KMS-11 (cell line): ENCODE results near the gene MID1.

Experiments
- H2AFZ ChIP-seq: fragments of 200-600 bp; sonication (generic); 2 replicates; pipeline ENCODE4 v1.6.1; 2016; ENCODE audit warnings: antibody characterized with exemption, mixed run types, low read depth
- H3K27ac ChIP-seq: fragments of 200-600 bp; sonication (generic); 2 replicates; pipeline ENCODE4 v1.6.1; 2016; ENCODE audit warnings: mild to moderate bottlenecking, mixed run types
- H3K27me3 ChIP-seq: fragments of 200-600 bp; sonication (generic); 2 replicates; pipeline ENCODE4 v1.6.1; 2017; ENCODE audit warnings: mild to moderate bottlenecking, low read depth, mixed run types, moderate library complexity; ENCODE audit not compliant: insufficient read depth
- H3K36me3 ChIP-seq: fragments of 200-600 bp; sonication (generic); 2 replicates; pipeline ENCODE4 v1.6.1; 2017; ENCODE audit warnings: mild to moderate bottlenecking, mixed run types; ENCODE audit not compliant: insufficient read depth
- H3K4me1 ChIP-seq: fragments of 200-600 bp; sonication (generic); 2 replicates; pipeline ENCODE4 v1.6.1; 2016; ENCODE audit warnings: mild to moderate bottlenecking, low read depth, mixed run types; ENCODE audit not compliant: poor library complexity, severe bottlenecking
- H3K4me2 ChIP-seq: fragments of 200-600 bp; sonication (generic); 2 replicates; pipeline ENCODE4 v1.7.0; 2016; ENCODE audit warnings: mild to moderate bottlenecking, mixed run types
- H3K4me3 ChIP-seq: fragments of 200-600 bp; sonication (generic); IDR thresholded peaks from 2 replicates; pipeline ENCODE4 v1.6.1; 2017; ENCODE audit warnings: low read depth, low read length, mixed read lengths; ENCODE audit not compliant: insufficient read depth
- H3K79me2 ChIP-seq: fragments of 200-600 bp; sonication (generic); 2 replicates; pipeline ENCODE4 v1.6.1; 2016; ENCODE audit warnings: low read depth, mixed run types; ENCODE audit not compliant: insufficient read depth
- H3K9ac ChIP-seq: fragments of 200-600 bp; sonication (generic); 2 replicates; pipeline ENCODE4 v1.6.1; 2016; ENCODE audit warnings: mild to moderate bottlenecking, mixed run types
- H4K20me1 ChIP-seq: fragments of 200-600 bp; sonication (generic); 2 replicates; pipeline ENCODE4 v1.6.1; 2016; ENCODE audit warnings: mild to moderate bottlenecking, mixed run types; ENCODE audit not compliant: insufficient read depth
- CTCF ChIP-seq: fragments of 200-600 bp; sonication (generic); conservative IDR thresholded peaks from 2 replicates; pipeline ENCODE4 v1.6.1; 2017; ENCODE audit warnings: low read depth, mild to moderate bottlenecking, antibody characterized with exemption, low read length, moderate library complexity, mixed read lengths

The MID1 gene

DNA sequence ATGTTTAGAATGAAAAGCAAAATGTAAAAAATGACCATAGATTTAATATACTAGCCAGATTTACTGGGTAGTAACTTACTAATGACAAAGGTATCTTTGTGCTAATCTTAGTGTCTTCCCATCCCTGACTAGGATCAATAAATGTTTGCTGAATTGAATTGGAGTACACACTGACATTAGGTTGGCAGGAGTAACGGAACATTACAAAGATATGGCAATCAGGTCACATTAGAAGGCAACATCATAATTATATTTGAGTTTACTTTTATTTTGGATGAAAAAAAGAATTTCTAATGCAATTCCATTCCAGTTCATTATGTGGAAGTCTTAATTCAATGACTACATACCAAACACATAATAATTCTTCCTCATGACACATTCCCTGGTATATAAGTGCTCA is 77.8 kb downstream of the MID1 start:
- Histone ChIP-seq H3K4me1 (no peaks in the 10 kb centered on the region), H4K20me1 (no peaks in the 10 kb centered on the region), H2AFZ (no peak overlapping the region), H3K36me3 (no peaks in the 10 kb centered on the region), H3K27ac (no peak overlapping the region), H3K4me3 (no peak overlapping the region), H3K27me3 (no peaks in the 10 kb centered on the region), H3K79me2 (no peaks in the 10 kb centered on the region), H3K9ac (no peak overlapping the region), H3K4me2 (no peak overlapping the region)
- TF ChIP-seq CTCF: no peak

DNA sequence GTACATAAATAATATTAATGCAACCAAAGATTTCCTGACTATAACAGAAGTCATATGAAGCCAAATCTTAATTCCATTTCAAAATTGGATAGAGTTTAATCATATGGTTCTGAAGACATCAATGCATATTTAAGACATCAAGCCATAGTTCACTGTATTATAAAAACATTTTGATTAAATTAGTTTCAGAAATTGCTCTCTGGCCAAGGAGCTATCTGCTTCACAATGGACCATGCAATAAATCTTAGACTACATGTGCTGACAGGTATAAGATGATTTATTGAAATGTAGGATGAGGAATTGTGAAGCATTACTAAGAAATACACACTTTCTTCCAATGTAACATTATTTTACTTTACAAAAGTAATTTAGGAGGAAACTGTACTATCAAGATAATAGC is 81.6 kb downstream of the MID1 start:
- H3K27ac ChIP-seq: no peak overlapping the region
- no peak overlapping the region for H3K4me2 ChIP-seq
- no peak for TF ChIP-seq CTCF
- H3K4me3 ChIP-seq: no peak overlapping the region
- no peaks in the 10 kb centered on the region for H4K20me1 ChIP-seq
- no peaks in the 10 kb centered on the region for H3K27me3 ChIP-seq
- H2AFZ ChIP-seq: no peak overlapping the region
- H3K4me1 ChIP-seq: no peaks in the 10 kb centered on the region
- H3K79me2 ChIP-seq: no peaks in the 10 kb centered on the region
- no peak overlapping the region for H3K9ac ChIP-seq
- no peaks in the 10 kb centered on the region for H3K36me3 ChIP-seq

DNA sequence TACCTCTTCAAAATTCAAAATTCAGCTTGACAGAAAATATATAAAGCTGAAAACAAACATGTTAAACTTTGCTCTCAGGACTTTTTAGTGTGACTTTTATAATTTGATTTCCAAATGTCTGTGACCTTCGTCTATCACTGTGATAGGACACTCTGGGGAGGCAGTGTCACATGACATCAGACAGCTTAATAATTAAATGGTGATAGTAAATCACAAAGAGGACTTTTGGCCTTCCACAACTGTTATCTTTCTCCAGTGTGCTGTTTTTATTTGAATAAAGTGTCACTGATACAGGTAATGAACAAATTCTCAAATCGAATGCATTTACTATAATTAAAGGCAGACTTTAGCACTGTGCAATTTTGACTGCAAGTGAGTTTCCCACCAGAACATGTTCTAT is 83.1 kb downstream of the MID1 start:
- Histone ChIP-seq H3K9ac (no peak overlapping the region), H3K79me2 (no peaks in the 10 kb centered on the region), H2AFZ (no peak overlapping the region), H3K4me1 (no peaks in the 10 kb centered on the region), H3K4me3 (no peak overlapping the region), H3K4me2 (no peak overlapping the region), H3K36me3 (no peaks in the 10 kb centered on the region), H3K27ac (no peak overlapping the region), H3K27me3 (no peaks in the 10 kb centered on the region), H4K20me1 (no peaks in the 10 kb centered on the region)
- TF ChIP-seq CTCF: no peak

DNA sequence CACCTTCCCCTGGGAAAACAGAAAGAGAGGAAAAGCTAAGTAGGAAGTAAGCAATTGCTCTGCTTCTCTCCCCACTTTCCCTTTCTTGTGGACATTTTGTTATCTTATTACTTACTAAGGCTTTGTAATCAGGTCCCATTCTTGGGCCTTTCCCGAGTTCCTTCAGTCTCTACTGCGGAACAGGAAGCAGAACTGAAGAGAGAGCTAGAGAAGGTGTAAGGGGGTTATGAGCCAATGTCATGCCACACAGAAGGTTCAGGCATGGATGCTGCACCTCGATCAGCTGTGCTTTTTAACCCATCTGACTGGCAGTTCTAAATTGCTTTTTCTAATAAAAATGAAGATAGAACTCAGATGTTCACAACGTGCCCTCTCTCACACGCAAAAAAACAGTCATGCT is 83.6 kb downstream of the MID1 start:
- H4K20me1 ChIP-seq: no peaks in the 10 kb centered on the region
- no peaks in the 10 kb centered on the region for H3K27me3 ChIP-seq
- no peak overlapping the region for H3K27ac ChIP-seq
- H3K4me1 ChIP-seq: no peaks in the 10 kb centered on the region
- no peak overlapping the region for H3K4me2 ChIP-seq
- TF ChIP-seq CTCF: no peak
- no peak overlapping the region for H3K9ac ChIP-seq
- no peak overlapping the region for H2AFZ ChIP-seq
- H3K36me3 ChIP-seq: no peaks in the 10 kb centered on the region
- no peaks in the 10 kb centered on the region for H3K79me2 ChIP-seq
- no peak overlapping the region for H3K4me3 ChIP-seq

- Histone ChIP-seq H2AFZ (no peak overlapping the region), H3K27me3 (no peaks in the 10 kb centered on the region), H3K4me3 (no peak overlapping the region), H4K20me1 (no peaks in the 10 kb centered on the region), H3K4me1 (no peaks in the 10 kb centered on the region), H3K79me2 (no peaks in the 10 kb centered on the region), H3K27ac (no peak overlapping the region), H3K9ac (no peak overlapping the region), H3K4me2 (no peak overlapping the region), H3K36me3 (no peaks in the 10 kb centered on the region)
- TF ChIP-seq CTCF: no peak
Observed at GRCh38 chrX:10534611-10535010, 85.8 kb downstream of the MID1 start.
